A549 (cell line): ENCODE data around the gene MSL2.

Source experiments
- BCL3 ChIP-seq: fragments of >200 bp; sonication (Bioruptor Twin); formaldehyde crosslinking; IDR thresholded peaks from 3 replicates; pipeline ENCODE4 v1.6.1; 2016
- CEBPB ChIP-seq, 2 experiments: fragments of >200 bp in 1 of 2; sonication (Bioruptor Twin) in 1 of 2; formaldehyde crosslinking in 1 of 2; IDR thresholded peaks; 2 replicates each; pipeline ENCODE4 v1.6.1; 2012 to 2016
- CHD2 ChIP-seq: fragments of 150-350 bp; IDR thresholded peaks from 2 replicates; pipeline ENCODE4 v1.6.1; 2014; ENCODE audit warnings: low read length; ENCODE audit not compliant: partially characterized antibody
- CTCF ChIP-seq: fragments of >200 bp; sonication (Bioruptor Twin); formaldehyde crosslinking; IDR thresholded peaks from 3 replicates; pipeline ENCODE4 v1.5.1; 2016
- EHMT2 ChIP-seq: fragments of 200-600 bp; sonication (generic); IDR thresholded peaks from 2 replicates; pipeline ENCODE4 v1.6.1; 2016; ENCODE audit warnings: antibody characterized with exemption, low read depth, mild to moderate bottlenecking, moderate library complexity
- ELK1 ChIP-seq: fragments of 150-350 bp; IDR thresholded peaks from 2 replicates; pipeline ENCODE4 v1.6.1; 2014; ENCODE audit warnings: low read depth, mild to moderate bottlenecking, low read length
- EP300 ChIP-seq, 2 experiments: fragments of >200 bp; sonication (Bioruptor Twin); formaldehyde crosslinking; IDR thresholded peaks; 2 replicates in 1 of 2; 3 replicates in 1 of 2; pipeline ENCODE4 v1.6.1; 2016 to 2017
- MAFK ChIP-seq: fragments of 450-650 bp; IDR thresholded peaks from 2 replicates; pipeline ENCODE4 v1.6.1; 2014; ENCODE audit not compliant: partially characterized antibody
- MYC ChIP-seq: IDR thresholded peaks from 2 replicates; pipeline ENCODE4 v1.6.1; 2012; ENCODE audit warnings: mild to moderate bottlenecking, inconsistent platforms, low read length, improper control_type of control experiment, borderline replicate concordance
- NPAS2 ChIP-seq: fragments of 250-450 bp; sonication (Bioruptor Pico); IDR thresholded peaks from 2 replicates; pipeline ENCODE4 v1.8.0; 2022; ENCODE audit warnings: mild to moderate bottlenecking, moderate library complexity, borderline replicate concordance
- POLR2A ChIP-seq: IDR thresholded peaks from 2 replicates; pipeline ENCODE4 v1.6.1; 2012; ENCODE audit warnings: mild to moderate bottlenecking, low read length
- RARB ChIP-seq: fragments of 250-450 bp; sonication (Bioruptor Pico); IDR thresholded peaks from 2 replicates; pipeline ENCODE4 v1.8.0; 2021; ENCODE audit warnings: mild to moderate bottlenecking, moderate library complexity
- ZC3H11A ChIP-seq: fragments of 450-650 bp; IDR thresholded peaks from 2 replicates; pipeline ENCODE4 v1.6.1; 2014; ENCODE audit warnings: antibody characterized with exemption, mild to moderate bottlenecking

- TF ChIP-seq ELK1 = no peak
- TF ChIP-seq CTCF = no peak
- TF ChIP-seq POLR2A = peak; percentile 56
- TF ChIP-seq ZC3H11A = no peak
- no peak for TF ChIP-seq NPAS2 (CRISPR knock-in tag)
- no peak for TF ChIP-seq CEBPB (IDR thresholded peaks at IDR 0.05)
- TF ChIP-seq EP300 (IDR thresholded peaks at IDR 0.05) = no peak
- no peak for TF ChIP-seq RARB
- no peak for TF ChIP-seq CHD2
- 0 out of 3 replicates have a peak, but pooled peaks have one; percentile 2 for TF ChIP-seq BCL3
- no peak for TF ChIP-seq MAFK
- no peak for TF ChIP-seq MYC
- no peak for TF ChIP-seq EHMT2
Observed at GRCh38 chr3:136196064-136196400, at the start of gene MSL2.
